ENCODE data around the gene BCL2L12. TPM values are rescaled to one million over a fixed set of nuclear protein-coding genes. Genes with fewer than 3 reads are reported as not detected.

Gene BCL2L12
- total RNA-seq, 1 experiment from 2014 or later: 145 TPM

- Histone ChIP-seq H3K4me2 (ENCODE audit: insufficient read depth, insufficient read length, low read length) (no peak overlapping the region), H3K14ac (ENCODE audit: insufficient read depth, low read length) (no peak overlapping the region), H3K23ac (ENCODE audit: insufficient read length, low read depth, low read length) (no peak overlapping the region), H3K4me1 (ENCODE audit: insufficient read depth, low read length) (no peaks in the 10 kb centered on the region), H3K4ac (ENCODE audit: low read depth, low read length) (no peak overlapping the region), H3K79me1 (ENCODE audit: insufficient read depth, low read depth, low read length, poor library complexity, severe bottlenecking) (peaks cover 11% of the 10 kb centered on the region), H3K27ac (ENCODE audit: insufficient read length, low read depth, low read length) (no peak overlapping the region), H2BK20ac (ENCODE audit: low read depth, low read length, poor library complexity, severe bottlenecking) (no peak overlapping the region), H2BK120ac (ENCODE audit: low read depth, low read length, poor library complexity, severe bottlenecking) (no peak overlapping the region), H3K18ac (ENCODE audit: insufficient read length, low read depth, low read length) (no peak overlapping the region), H3K27me3 (ENCODE audit: insufficient read depth, low read length) (no peaks in the 10 kb centered on the region), H2AK5ac (ENCODE audit: insufficient read length, low read length) (no peak overlapping the region), H3T11ph (ENCODE audit: low read length) (no peak overlapping the region), H3K79me2 (ENCODE audit: insufficient read depth, low read length) (peaks cover 5% of the 10 kb centered on the region; the same call in 1 of the 2 replicates), H4K91ac (ENCODE audit: insufficient read length, low read depth, low read length) (no peak overlapping the region), H2BK5ac (ENCODE audit: insufficient read length, low read length) (no peak overlapping the region), H3K56ac (ENCODE audit: insufficient read length, low read depth, low read length) (no peak overlapping the region), H4K8ac (replicated peaks; ENCODE audit: insufficient read length, low read depth, low read length) (no peak overlapping the region), H2BK15ac (ENCODE audit: low read depth, low read length) (no peak overlapping the region), H2AFZ (ENCODE audit: low read length) (no peak overlapping the region), H2BK12ac (ENCODE audit: insufficient read length, low read depth, low read length) (no peak overlapping the region), H4K20me1 (ENCODE audit: control insufficient read depth, insufficient read depth, insufficient read length) (no peaks in the 10 kb centered on the region), H3K9me3 (ENCODE audit: control insufficient read depth, low read depth, low read length) (no peaks in the 10 kb centered on the region), H3K9ac (ENCODE audit: extremely low read depth, insufficient read length, low read length) (no peak overlapping the region), H3K23me2 (ENCODE audit: insufficient read length, low read depth, low read length, poor library complexity, severe bottlenecking) (peaks cover 18% of the 10 kb centered on the region), H4K5ac (ENCODE audit: insufficient read length, low read depth, low read length) (no peak overlapping the region)
- Mint-ChIP-seq H3K36me3 (ENCODE audit: insufficient read depth in 1 of 3, low read depth in 3 of 3) (peaks cover 22 to 50% (median 43%) of the 10 kb centered on the region in 3 experiments; a peak in 6 of 7 replicates), H3K27me3 (ENCODE audit: low read depth) (peaks cover 3% of the 10 kb centered on the region), H3K9me3 (peaks cover 0 to 1% of the 10 kb centered on the region in 2 experiments; a peak in 2 of 5 replicates), H3K4me1 (peaks cover 21 to 46% of the 10 kb centered on the region in 2 experiments), H3K4me3 (peak overlapping the region; percentile 99 to 100), H3K27ac (peak overlapping the region in 1 of 3 experiments; percentile 6; a peak in 1 of 7 replicates)
- no peak for DNase-seq
- WGBS (ENCODE audit: extremely low coverage, insufficient read length, low lambda C conversion rate): no CpG with 5 or more reads among the region's 2 CpGs
- TF ChIP-seq, protein P1, sequence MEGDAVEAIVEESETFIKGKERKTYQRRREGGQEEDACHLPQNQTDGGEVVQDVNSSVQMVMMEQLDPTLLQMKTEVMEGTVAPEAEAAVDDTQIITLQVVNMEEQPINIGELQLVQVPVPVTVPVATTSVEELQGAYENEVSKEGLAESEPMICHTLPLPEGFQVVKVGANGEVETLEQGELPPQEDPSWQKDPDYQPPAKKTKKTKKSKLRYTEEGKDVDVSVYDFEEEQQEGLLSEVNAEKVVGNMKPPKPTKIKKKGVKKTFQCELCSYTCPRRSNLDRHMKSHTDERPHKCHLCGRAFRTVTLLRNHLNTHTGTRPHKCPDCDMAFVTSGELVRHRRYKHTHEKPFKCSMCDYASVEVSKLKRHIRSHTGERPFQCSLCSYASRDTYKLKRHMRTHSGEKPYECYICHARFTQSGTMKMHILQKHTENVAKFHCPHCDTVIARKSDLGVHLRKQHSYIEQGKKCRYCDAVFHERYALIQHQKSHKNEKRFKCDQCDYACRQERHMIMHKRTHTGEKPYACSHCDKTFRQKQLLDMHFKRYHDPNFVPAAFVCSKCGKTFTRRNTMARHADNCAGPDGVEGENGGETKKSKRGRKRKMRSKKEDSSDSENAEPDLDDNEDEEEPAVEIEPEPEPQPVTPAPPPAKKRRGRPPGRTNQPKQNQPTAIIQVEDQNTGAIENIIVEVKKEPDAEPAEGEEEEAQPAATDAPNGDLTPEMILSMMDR (conservative IDR thresholded peaks at IDR 0.05): no peak
Observed at GRCh38 chr19:49667473-49667872, 1.7 kb downstream of the BCL2L12 start.
